ENCODE data around the gene OGG1. TPM values are rescaled to one million over a fixed set of nuclear protein-coding genes. Genes with fewer than 3 reads are reported as not detected.

Gene OGG1
- total and polyA plus RNA-seq, 10 of the 15 experiments (the other 5 are each of a cell fraction or from before 2014, with no cell fraction given) = 4.8 to 38.8 (median 27.2) TPM

DNA sequence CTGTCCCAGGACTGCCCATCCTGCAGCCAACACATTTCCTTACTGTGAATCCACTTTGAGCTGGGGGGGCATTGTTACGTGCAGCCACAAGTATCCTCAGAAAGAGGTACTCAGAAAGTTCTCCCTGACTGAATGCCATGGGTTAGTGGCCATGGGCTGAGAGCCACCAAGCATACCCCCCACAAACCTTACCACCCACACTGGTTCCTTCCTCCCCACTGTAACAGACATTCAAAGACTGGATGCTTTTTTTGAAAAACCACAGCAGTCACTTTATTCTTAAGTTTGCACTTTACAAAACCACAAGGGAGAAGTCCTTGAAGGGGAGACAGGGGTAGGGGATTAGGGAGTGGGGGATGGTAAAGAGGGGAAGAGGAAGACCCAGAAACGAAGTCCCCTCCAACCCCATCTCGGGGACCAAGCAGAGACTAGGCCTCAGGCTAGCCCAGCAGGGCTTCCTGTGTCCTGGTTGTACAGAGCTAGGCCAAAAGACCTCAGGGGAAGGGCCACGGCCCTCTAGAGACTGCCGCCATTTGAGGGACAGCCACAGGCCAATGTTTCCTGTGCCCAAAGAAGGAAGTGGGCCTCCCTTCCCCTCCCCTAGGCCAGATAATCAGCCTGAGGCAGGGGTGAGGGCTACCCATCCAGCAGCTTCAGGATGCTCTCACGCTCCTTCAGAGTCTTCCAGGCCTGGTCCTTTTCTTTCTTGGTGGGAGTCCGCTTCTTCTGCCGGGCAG lies 30.1 kb downstream of the OGG1 start (continued):
- TF ChIP-seq, protein P1, sequence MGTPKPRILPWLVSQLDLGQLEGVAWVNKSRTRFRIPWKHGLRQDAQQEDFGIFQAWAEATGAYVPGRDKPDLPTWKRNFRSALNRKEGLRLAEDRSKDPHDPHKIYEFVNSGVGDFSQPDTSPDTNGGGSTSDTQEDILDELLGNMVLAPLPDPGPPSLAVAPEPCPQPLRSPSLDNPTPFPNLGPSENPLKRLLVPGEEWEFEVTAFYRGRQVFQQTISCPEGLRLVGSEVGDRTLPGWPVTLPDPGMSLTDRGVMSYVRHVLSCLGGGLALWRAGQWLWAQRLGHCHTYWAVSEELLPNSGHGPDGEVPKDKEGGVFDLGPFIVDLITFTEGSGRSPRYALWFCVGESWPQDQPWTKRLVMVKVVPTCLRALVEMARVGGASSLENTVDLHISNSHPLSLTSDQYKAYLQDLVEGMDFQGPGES (IDR thresholded peaks at IDR 0.05) = no peak
- TF ChIP-seq JUNB (IDR thresholded peaks at IDR 0.05) (no peak), ESRRA (IDR thresholded peaks at IDR 0.05; ENCODE audit: low read length) (no peak), ZNF274 (IDR thresholded peaks at IDR 0.05; ENCODE audit: insufficient read depth, insufficient read length) (no peak), ZNF384 (IDR thresholded peaks at IDR 0.05; ENCODE audit: borderline replicate concordance, low read depth, low read length) (peak; percentile 60; the same call in 1 of the 2 replicates)

DNA sequence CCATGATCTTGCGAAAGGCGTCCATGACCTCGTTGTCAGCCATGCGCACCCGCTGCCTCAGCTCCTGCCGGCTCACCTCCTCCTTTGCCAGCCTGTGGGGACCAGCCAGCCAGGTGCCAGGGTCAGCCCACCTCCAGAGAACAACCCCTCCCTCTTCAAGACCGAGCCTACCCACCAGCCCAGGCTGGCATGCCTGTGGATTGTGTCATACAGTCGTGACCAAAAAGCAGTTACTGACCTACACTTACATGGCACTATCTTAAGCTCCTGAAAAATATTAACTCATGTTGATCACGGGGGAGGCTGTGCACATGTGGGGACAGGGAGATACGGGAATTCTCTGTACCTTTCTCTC lies 30.7 kb downstream of the OGG1 start:
- POLR2A ChIA-PET = interaction anchor here (1.2 kb wide), 1 partner anchor 11 kb away, joined by 5 read pairs; no protein-coding TSS in a partner anchor
- ATAC-seq = peak; percentile 5; the same call in 2 of the 3 replicates

More for the DNA sequence above, 30.7 kb downstream of the OGG1 start:
- Histone ChIP-seq H3K9me3 (replicated peaks; ENCODE audit: control insufficient read depth, insufficient read depth, low read length) (no peaks in the 10 kb centered on the region), H3K36me3 (ENCODE audit: control insufficient read depth in 2 of 2, insufficient read depth in 2 of 2, low read length in 1 of 2) (peaks cover 2 to 7% of the 10 kb centered on the region in 2 experiments; a peak in 2 of 4 replicates), H3K4me1 (ENCODE audit: control insufficient read depth, insufficient read depth, low read length) (peaks cover 31% of the 10 kb centered on the region), H3K4me3 (no peak overlapping the region), H2AFZ (ENCODE audit: control insufficient read depth, low read depth, low read length) (peak overlapping the region; percentile 80), H4K20me1 (ENCODE audit: control insufficient read depth, insufficient read depth) (no peaks in the 10 kb centered on the region), H3K27ac (ENCODE audit: control insufficient read depth, insufficient read depth) (peak overlapping the region; percentile 50), H3K4me2 (ENCODE audit: control insufficient read depth, insufficient read depth) (peak overlapping the region; percentile 54), H3K9ac (ENCODE audit: control insufficient read depth, insufficient read depth, low read length) (peak overlapping the region; percentile 13; the same call in 1 of the 2 replicates), H3K27me3 (replicated peaks in 1 of 2; ENCODE audit: control insufficient read depth in 2 of 2, insufficient read depth in 2 of 2, low read length in 1 of 2) (no peaks in the 10 kb centered on the region), H3K79me2 (ENCODE audit: control insufficient read depth, insufficient read depth, low read length) (no peaks in the 10 kb centered on the region)
- WGBS (ENCODE audit: insufficient coverage, insufficient replicate concordance, low lambda C conversion rate, missing lambda C conversion rate) = 33% methylated on average over 10 of the region's 10 CpGs
- in situ Hi-C loops (cut with MboI) = no loop called here
- ChIA-PET CTCF (interaction anchor here (1.1 to 4.0 kb wide), 6 partner anchors 9 to 153 kb away, joined by 3 to 15 read pairs (median 5); partner anchors contain the start of gene CRELD1), SMC1A (ENCODE audit: uncharacterized antibody, unreplicated experiment) (interaction anchor here (1.9 kb wide), 2 partner anchors 10 to 15 kb away, joined by 5 to 8 read pairs; no protein-coding TSS in a partner anchor), RAD21 (ENCODE audit: unreplicated experiment) (interaction anchor here (1.3 to 3.0 kb wide), 4 partner anchors 11 to 30 kb away, joined by 3 to 11 read pairs (median 6); partner anchors contain the start of genes ARPC4, OGG1 and TADA3)
- TF ChIP-seq NR2C2 (IDR thresholded peaks at IDR 0.05; ENCODE audit: borderline replicate concordance, control insufficient read depth, insufficient read length, low read depth) = no peak
- TF ChIP-seq LARP7 (IDR thresholded peaks at IDR 0.05) = 0 out of 2 replicates have a peak, but pooled peaks have one; percentile 11
- TF ChIP-seq PML (IDR thresholded peaks at IDR 0.05; ENCODE audit: low read length) = no peak
- BruUV-seq (replicated peaks) = no TSS peak
- DNase-seq (ENCODE audit: low read depth, low spot score) = no peak
- no peak for FAIRE-seq
- intact Hi-C loops (cut with micrococcal nuclease; ENCODE audit: unreplicated experiment) = no loop called here

All from GM12878 (cell line).